NT2/D1 (cell line): ENCODE data around the gene C1QC.

Experiments used
- SUZ12 ChIP-seq: IDR thresholded peaks from 2 replicates; pipeline ENCODE4 v1.6.1; 2011; ENCODE audit not compliant: insufficient read length, insufficient read depth; ENCODE audit errors: extremely low read depth
- YY1 ChIP-seq: IDR thresholded peaks from 2 replicates; pipeline ENCODE4 v1.6.1; 2011; ENCODE audit not compliant: insufficient read length, insufficient read depth
- ZNF274 ChIP-seq: IDR thresholded peaks from 2 replicates; pipeline ENCODE4 v1.6.1; 2011; ENCODE audit warnings: mild to moderate bottlenecking, low read depth, low read length

GRCh38 chr1:22597301-22597965, 46.0 kb upstream of the C1QC start:
- TF ChIP-seq ZNF274 (no peak), YY1 (no peak), SUZ12 (no peak)
